Measurements from ENCODE around the gene GALNT10.

Gene GALNT10

DNA sequence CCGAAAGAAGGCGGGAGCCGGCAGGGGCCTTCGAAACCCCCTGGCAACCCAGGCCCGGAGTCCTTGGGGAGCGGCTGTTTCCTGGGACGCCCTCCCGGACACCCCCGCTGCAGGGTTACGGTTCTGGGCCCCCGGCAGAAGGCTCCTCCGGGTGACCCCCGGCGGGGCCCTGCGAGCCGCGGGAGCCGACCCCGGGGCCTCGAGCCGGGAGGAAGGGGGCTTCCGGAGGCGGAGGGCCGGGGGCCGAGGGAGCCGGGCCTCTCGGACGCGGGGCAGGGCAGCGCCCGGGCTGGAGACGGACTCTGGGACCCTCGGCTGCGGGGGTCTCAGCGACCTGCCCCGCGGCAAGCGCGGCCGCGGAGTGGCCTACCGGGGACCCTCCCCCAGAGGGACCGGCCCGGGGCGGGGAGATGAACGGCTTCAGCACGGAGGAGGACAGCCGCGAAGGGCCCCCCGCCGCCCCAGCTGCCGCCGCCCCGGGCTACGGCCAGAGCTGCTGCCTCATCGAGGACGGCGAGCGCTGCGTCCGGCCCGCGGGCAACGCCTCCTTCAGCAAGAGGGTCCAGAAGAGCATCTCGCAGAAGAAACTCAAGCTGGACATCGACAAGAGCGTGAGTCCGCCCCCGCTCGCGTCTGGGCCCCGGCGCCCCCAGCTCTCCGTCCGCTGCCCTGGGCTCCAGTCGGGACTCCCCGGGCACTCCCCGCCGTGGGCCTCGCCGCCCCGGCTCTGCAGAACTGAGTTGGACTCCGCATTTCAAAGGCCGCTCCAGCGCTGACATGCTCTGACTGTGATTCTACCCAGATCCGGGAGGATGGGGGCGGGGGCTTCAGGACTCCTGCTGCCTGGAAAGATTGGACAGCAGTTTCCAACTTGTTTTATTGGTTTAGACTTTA, 255.9 kb downstream of the GALNT10 start:
- H3K9ac ChIP-seq (ENCODE audit: low read depth, low read length): peak overlapping the region; percentile 82
- H3K36me3 ChIP-seq (ENCODE audit: insufficient read depth, low read length): peaks cover 23% of the 10 kb centered on the region
- peaks cover 17% of the 10 kb centered on the region for H3K4me1 ChIP-seq (ENCODE audit: control insufficient read depth, insufficient read depth, low read length)
- H3K4me3 ChIP-seq (ENCODE audit: low read length): peak overlapping the region; percentile 89
- no peaks in the 10 kb centered on the region for H3K27me3 ChIP-seq (ENCODE audit: control insufficient read depth, insufficient read depth, low read length)
- peak overlapping the region; percentile 98 for H3K4me2 ChIP-seq (ENCODE audit: low read length)
- no peaks in the 10 kb centered on the region for H3K9me3 ChIP-seq (replicated peaks; ENCODE audit: low read length)

DNA sequence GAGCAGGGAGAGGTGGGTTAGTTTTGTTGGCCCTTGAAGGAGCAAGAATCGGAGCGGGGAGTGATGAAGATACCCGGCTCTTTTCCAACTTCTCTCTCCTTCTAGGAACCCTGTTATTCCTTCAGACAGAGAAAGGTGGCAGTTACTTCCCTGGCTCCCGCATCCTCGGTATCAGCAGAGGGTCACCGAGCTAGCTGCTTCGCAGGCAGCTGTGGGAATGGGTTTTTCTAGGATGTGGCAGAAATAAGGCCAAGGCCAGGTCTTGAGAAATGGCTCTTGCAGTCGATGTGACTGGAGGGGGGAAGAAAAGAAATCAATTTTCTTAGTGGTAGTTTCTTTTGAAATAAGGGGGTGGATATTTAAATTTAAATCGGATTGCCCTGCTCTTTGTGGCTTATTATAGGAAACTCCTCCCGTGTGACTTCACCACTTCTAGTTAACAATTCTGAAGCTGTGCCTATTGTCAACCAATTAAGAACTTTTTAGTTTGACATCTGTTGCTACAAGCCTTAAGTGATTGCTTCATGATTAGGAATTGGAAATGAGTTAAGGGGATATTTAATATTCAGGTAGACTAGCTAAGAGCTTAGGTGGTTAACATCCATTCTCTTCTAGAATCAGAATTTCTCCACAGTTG, 256.7 kb downstream of the GALNT10 start:
- Histone ChIP-seq H3K9me3 (replicated peaks; ENCODE audit: low read length) (no peaks in the 10 kb centered on the region), H3K4me2 (ENCODE audit: low read length) (peak overlapping the region; percentile 98), H3K4me3 (ENCODE audit: low read length) (peak overlapping the region; percentile 89), H3K36me3 (ENCODE audit: insufficient read depth, low read length) (peaks cover 22% of the 10 kb centered on the region), H3K4me1 (ENCODE audit: control insufficient read depth, insufficient read depth, low read length) (peaks cover 17% of the 10 kb centered on the region), H3K9ac (ENCODE audit: low read depth, low read length) (peak overlapping the region; percentile 82), H3K27me3 (ENCODE audit: control insufficient read depth, insufficient read depth, low read length) (no peaks in the 10 kb centered on the region)

DNA sequence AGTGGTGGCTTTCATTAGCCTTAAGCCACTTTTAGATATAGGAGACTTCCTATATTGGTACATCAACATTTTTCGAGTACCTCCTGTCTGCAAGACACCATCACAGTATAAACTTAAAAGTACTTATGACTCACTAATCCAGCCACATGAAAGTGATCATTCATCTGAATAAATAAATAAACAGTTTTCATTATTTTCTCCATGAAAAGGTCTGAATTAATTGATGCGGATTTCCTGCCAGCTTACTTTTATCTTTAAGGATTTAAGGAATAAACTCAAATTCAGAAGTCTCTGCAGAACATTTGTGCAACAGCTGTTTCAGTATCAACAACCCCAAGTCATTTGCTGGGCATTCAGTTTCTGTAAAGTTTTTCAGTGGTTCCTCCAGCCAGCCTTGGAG, 259.3 kb downstream of the GALNT10 start:
- Histone ChIP-seq H3K36me3 (ENCODE audit: insufficient read depth, low read length) (peaks cover 37% of the 10 kb centered on the region), H3K4me2 (ENCODE audit: low read length) (no peak overlapping the region), H3K27me3 (ENCODE audit: control insufficient read depth, insufficient read depth, low read length) (no peaks in the 10 kb centered on the region), H3K4me1 (ENCODE audit: control insufficient read depth, insufficient read depth, low read length) (peaks cover 12% of the 10 kb centered on the region), H3K9ac (ENCODE audit: low read depth, low read length) (no peak overlapping the region), H3K9me3 (replicated peaks; ENCODE audit: low read length) (no peaks in the 10 kb centered on the region), H3K4me3 (ENCODE audit: low read length) (no peak overlapping the region)

DNA sequence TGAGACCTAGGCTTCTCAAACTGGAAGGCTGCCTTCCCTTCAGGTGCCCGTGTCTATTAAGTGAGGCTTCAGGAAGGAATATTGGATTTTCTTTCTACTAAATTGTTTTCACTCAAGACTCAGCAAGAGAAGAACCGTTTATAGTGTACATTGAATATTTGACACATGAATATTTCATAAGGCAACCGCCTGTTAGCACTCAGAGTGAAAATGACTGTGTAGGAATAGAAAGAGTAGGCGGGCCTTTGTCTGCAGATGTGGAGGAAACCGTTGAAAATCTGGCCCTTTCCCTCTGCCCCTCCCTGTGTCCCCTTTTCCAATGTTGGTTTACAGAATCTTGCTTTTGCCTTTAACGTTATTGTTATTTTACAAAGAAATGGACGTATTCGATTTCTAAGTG, 261.4 kb downstream of the GALNT10 start:
- H3K36me3 ChIP-seq (ENCODE audit: insufficient read depth, low read length): peaks cover 53% of the 10 kb centered on the region

DNA sequence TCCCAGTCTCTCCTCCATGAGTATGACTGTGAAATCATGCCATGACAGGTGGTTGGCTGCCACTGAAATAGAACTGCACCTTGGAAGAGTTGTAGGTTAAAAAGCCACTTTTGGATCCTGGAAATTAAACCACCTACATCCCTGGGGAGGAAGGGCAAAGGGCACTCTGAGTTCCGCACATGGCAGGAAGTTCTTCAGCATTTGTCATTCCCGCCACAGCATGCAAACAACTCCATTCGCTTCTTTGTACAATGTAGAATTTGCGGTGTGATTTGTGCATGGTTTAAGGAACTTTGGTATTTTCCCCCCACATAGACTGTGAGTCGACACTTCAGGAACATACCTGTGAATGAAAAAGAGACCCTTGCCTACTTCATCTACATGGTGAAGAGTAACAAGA, 265.1 kb downstream of the GALNT10 start:
- Histone ChIP-seq H3K27me3 (ENCODE audit: control insufficient read depth, insufficient read depth, low read length) (no peaks in the 10 kb centered on the region), H3K4me1 (ENCODE audit: control insufficient read depth, insufficient read depth, low read length) (no peaks in the 10 kb centered on the region), H3K4me2 (ENCODE audit: low read length) (no peak overlapping the region), H3K36me3 (ENCODE audit: insufficient read depth, low read length) (peaks cover 59% of the 10 kb centered on the region), H3K9me3 (replicated peaks; ENCODE audit: low read length) (no peaks in the 10 kb centered on the region), H3K4me3 (ENCODE audit: low read length) (no peak overlapping the region), H3K9ac (ENCODE audit: low read depth, low read length) (no peak overlapping the region)

More for the DNA sequence above, 261.4 kb downstream of the GALNT10 start:
- Histone ChIP-seq H3K4me2 (ENCODE audit: low read length) (no peak overlapping the region), H3K9me3 (replicated peaks; ENCODE audit: low read length) (no peaks in the 10 kb centered on the region), H3K27me3 (ENCODE audit: control insufficient read depth, insufficient read depth, low read length) (no peaks in the 10 kb centered on the region), H3K4me3 (ENCODE audit: low read length) (no peak overlapping the region), H3K9ac (ENCODE audit: low read depth, low read length) (no peak overlapping the region), H3K4me1 (ENCODE audit: control insufficient read depth, insufficient read depth, low read length) (peaks cover 9% of the 10 kb centered on the region)

DNA sequence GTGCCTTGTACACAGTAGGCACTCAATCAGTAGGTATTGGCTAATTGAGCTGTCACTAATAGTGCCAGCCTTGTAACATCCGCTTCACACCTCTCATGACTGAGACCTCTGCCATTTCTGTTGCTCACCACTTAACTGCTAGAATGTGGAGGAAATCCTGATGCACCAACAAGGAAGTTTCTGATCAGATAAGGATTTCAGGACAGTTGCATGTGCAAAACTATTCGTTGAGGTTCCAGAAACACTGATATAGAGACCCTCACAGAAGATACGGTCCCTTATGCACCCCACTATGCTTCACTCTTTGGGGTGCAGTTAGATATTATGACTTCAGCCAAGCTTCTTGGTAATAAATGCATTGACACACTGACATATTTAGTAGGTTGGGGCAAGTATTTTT, 266.0 kb downstream of the GALNT10 start:
- Histone ChIP-seq H3K9ac (ENCODE audit: low read depth, low read length) (no peak overlapping the region), H3K36me3 (ENCODE audit: insufficient read depth, low read length) (peaks cover 50% of the 10 kb centered on the region), H3K27me3 (ENCODE audit: control insufficient read depth, insufficient read depth, low read length) (no peaks in the 10 kb centered on the region), H3K9me3 (replicated peaks; ENCODE audit: low read length) (no peaks in the 10 kb centered on the region), H3K4me2 (ENCODE audit: low read length) (no peak overlapping the region), H3K4me1 (ENCODE audit: control insufficient read depth, insufficient read depth, low read length) (no peaks in the 10 kb centered on the region), H3K4me3 (ENCODE audit: low read length) (no peak overlapping the region)

DNA sequence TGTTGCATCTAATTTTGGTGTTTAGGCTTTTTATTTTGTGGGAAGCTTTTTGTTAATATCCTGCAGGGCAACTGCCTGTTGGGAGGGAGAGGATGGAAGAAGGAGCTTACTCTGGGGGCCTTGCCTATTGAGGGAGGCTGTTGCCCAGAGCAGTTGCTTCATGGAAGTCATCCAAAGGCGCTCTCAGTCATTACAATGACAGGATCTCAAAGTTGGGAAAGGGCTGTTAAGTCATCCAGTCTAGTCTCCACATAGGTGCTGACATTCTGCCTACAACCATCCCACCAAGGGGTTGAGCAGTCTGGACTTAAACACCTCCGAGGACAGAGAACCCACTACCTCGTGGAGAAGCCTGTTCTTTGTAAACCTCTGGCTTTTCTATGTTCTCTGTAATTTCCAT, 268.5 kb downstream of the GALNT10 start:
- H3K9ac ChIP-seq (ENCODE audit: low read depth, low read length): no peak overlapping the region
- peaks cover 31% of the 10 kb centered on the region for H3K36me3 ChIP-seq (ENCODE audit: insufficient read depth, low read length)
- no peak overlapping the region for H3K4me2 ChIP-seq (ENCODE audit: low read length)
- no peak overlapping the region for H3K4me3 ChIP-seq (ENCODE audit: low read length)
- no peaks in the 10 kb centered on the region for H3K4me1 ChIP-seq (ENCODE audit: control insufficient read depth, insufficient read depth, low read length)
- H3K9me3 ChIP-seq (replicated peaks; ENCODE audit: low read length): no peaks in the 10 kb centered on the region
- no peaks in the 10 kb centered on the region for H3K27me3 ChIP-seq (ENCODE audit: control insufficient read depth, insufficient read depth, low read length)

DNA sequence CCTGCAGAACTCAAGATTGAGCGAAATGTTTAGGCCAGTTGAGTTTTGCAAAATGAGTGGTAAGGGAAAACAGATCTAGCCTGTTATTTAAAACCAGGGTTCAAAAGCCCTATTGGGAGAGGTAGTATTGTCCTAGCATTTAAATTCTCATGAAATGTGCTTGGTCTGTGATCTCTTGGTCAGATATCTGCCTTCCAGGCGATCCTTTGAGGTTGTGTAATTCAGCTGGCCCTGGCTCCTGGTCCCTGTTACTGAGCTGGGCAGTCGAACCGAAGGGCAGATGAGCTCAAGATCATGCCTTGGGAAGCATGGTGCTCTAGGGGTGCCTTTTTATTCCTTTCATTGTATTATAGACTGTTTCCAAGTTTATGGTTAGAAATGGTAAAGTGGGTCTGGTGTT, 269.6 kb downstream of the GALNT10 start:
- H3K27me3 ChIP-seq (ENCODE audit: control insufficient read depth, insufficient read depth, low read length): no peaks in the 10 kb centered on the region
- no peak overlapping the region for H3K4me2 ChIP-seq (ENCODE audit: low read length)
- peaks cover 24% of the 10 kb centered on the region for H3K36me3 ChIP-seq (ENCODE audit: insufficient read depth, low read length)
- H3K4me3 ChIP-seq (ENCODE audit: low read length): no peak overlapping the region
- no peaks in the 10 kb centered on the region for H3K4me1 ChIP-seq (ENCODE audit: control insufficient read depth, insufficient read depth, low read length)
- H3K9ac ChIP-seq (ENCODE audit: low read depth, low read length): no peak overlapping the region
- H3K9me3 ChIP-seq (replicated peaks; ENCODE audit: low read length): no peaks in the 10 kb centered on the region

DNA sequence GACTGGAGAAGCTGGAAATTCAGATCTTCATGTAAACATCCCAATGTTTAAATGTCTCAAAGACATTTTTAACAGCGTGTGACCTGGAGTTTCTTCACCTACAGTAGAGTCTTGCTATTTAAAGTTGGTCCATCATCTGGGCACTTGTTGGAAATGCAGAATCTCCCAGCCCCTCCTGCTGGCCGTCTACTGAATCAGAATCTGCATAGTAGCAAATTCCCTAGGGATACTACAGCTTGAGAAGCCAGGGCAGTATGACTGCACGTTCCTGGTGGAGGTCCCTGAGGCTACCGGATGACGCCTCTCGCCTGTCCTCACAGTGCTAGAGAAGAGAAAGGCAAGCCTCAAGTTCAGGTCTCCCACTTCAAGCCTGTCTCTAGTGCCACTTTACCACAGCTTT, 271.0 kb downstream of the GALNT10 start:
- H3K4me1 ChIP-seq (ENCODE audit: control insufficient read depth, insufficient read depth, low read length): no peaks in the 10 kb centered on the region
- no peak overlapping the region for H3K4me3 ChIP-seq (ENCODE audit: low read length)
- no peak overlapping the region for H3K4me2 ChIP-seq (ENCODE audit: low read length)
- H3K27me3 ChIP-seq (ENCODE audit: control insufficient read depth, insufficient read depth, low read length): peaks cover 2% of the 10 kb centered on the region
- no peak overlapping the region for H3K9ac ChIP-seq (ENCODE audit: low read depth, low read length)
- no peaks in the 10 kb centered on the region for H3K9me3 ChIP-seq (replicated peaks; ENCODE audit: low read length)
- H3K36me3 ChIP-seq (ENCODE audit: insufficient read depth, low read length): peaks cover 13% of the 10 kb centered on the region

DNA sequence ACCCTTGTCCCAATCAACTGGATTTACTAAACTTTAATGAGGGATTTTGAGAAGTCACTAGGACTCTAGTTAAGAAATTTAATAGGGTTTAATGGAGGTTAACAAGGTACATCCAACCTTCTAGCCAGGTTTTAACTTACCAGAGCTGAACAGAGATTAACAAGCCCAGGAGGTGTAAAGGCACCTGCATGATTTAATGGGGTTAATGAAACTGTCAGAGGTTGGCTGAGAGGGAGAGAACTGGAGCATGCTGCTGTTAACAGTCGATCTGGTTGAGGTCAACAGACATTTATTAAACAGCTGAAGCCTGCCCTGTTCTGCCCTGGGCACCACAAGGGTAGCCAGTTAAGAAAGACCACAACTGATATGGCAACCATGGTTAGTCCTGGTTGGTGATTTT, 273.9 kb downstream of the GALNT10 start:
- Histone ChIP-seq H3K9me3 (replicated peaks; ENCODE audit: low read length) (no peaks in the 10 kb centered on the region), H3K27me3 (ENCODE audit: control insufficient read depth, insufficient read depth, low read length) (peaks cover 10% of the 10 kb centered on the region), H3K9ac (ENCODE audit: low read depth, low read length) (no peak overlapping the region), H3K4me1 (ENCODE audit: control insufficient read depth, insufficient read depth, low read length) (no peaks in the 10 kb centered on the region), H3K4me3 (ENCODE audit: low read length) (no peak overlapping the region), H3K4me2 (ENCODE audit: low read length) (no peak overlapping the region), H3K36me3 (ENCODE audit: insufficient read depth, low read length) (no peaks in the 10 kb centered on the region)

DNA sequence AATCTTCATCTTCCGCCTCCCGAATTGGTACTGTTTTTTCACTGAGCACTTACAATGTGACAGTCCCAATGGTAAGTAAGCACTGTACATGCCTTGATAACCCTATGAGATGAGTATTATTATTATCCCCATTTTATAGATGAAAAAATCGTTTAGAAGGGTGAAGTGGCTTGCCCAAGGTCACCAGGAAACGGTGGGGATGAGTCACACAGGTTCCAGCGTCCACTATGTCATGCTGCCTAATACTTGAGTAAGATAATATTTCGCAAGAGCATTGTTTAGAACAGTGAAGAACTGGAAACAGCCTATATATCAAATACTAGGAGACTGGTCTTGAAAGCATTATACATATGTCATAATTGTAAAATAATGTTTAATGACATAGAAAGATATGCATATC, 274.6 kb downstream of the GALNT10 start:
- Histone ChIP-seq H3K36me3 (ENCODE audit: insufficient read depth, low read length) (no peaks in the 10 kb centered on the region), H3K4me1 (ENCODE audit: control insufficient read depth, insufficient read depth, low read length) (no peaks in the 10 kb centered on the region), H3K4me3 (ENCODE audit: low read length) (no peak overlapping the region), H3K4me2 (ENCODE audit: low read length) (no peak overlapping the region), H3K9me3 (replicated peaks; ENCODE audit: low read length) (no peaks in the 10 kb centered on the region), H3K27me3 (ENCODE audit: control insufficient read depth, insufficient read depth, low read length) (peaks cover 13% of the 10 kb centered on the region), H3K9ac (ENCODE audit: low read depth, low read length) (no peak overlapping the region)

DNA sequence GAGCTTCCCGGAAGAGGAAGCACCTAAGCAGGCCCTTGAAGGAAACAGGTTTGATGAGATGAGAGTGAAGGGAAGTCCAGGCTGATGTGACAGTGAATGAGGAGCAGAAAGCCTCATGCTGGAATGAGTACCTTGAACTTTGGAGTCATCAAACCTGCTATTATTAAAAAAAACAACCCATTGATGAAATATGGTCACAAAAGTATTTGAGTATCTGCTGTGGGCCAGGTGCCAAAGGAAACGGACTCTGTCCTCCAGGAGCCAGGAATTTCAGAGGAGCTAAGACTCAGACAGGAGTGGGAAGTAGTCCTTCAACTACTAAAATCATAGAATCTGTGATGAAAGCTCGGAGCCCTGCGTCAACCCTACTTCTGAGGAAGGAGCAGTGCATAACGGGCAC, 275.6 kb downstream of the GALNT10 start:
- no peaks in the 10 kb centered on the region for H3K36me3 ChIP-seq (ENCODE audit: insufficient read depth, low read length)
- peaks cover 23% of the 10 kb centered on the region for H3K27me3 ChIP-seq (ENCODE audit: control insufficient read depth, insufficient read depth, low read length)
- H3K4me1 ChIP-seq (ENCODE audit: control insufficient read depth, insufficient read depth, low read length): no peaks in the 10 kb centered on the region
- H3K4me2 ChIP-seq (ENCODE audit: low read length): no peak overlapping the region
- H3K9me3 ChIP-seq (replicated peaks; ENCODE audit: low read length): no peaks in the 10 kb centered on the region
- no peak overlapping the region for H3K9ac ChIP-seq (ENCODE audit: low read depth, low read length)
- no peak overlapping the region for H3K4me3 ChIP-seq (ENCODE audit: low read length)

Measured in skeletal muscle satellite cell (primary cell).